Psoas muscle (tissue), 8 donors: ENCODE data around the gene AMBRA1. TPM values are rescaled to one million over a fixed set of nuclear protein-coding genes. Genes with fewer than 3 reads are reported as not detected.

ENCODE experiments used
- ATAC-seq, 4 donors: fragments of 200-7000 bp; cut with Tn5 transposase; one replicate each; pipeline ENCODE4 v1.9.1; 2020; ENCODE audit warnings: moderate library complexity in 3 of 4, mild to moderate bottlenecking in 2 of 4
- DNase-seq, 2 donors: peaks; one replicate each; pipeline ENCODE4 v3.0.0-alpha.2; 2020
- H3K27ac ChIP-seq: fragments of 200-600 bp; one replicate; pipeline ENCODE4 v1.8.0; 2022
- H3K27me3 ChIP-seq, 3 donors: fragments of 200-600 bp in 1 of 3; one replicate each; pipeline versions ENCODE4 v1.6.1 to v1.8.0; 2013 to 2022; ENCODE audit warnings: low read length in 2 of 3, mild to moderate bottlenecking in 2 of 3, moderate library complexity in 1 of 3; ENCODE audit not compliant: insufficient read depth in 3 of 3
- H3K36me3 ChIP-seq, 2 donors: fragments of 200-600 bp in 1 of 2; one replicate each; pipeline versions ENCODE4 v1.6.1 to v1.8.0; 2013 to 2022; ENCODE audit warnings: low read depth in 1 of 2, mild to moderate bottlenecking in 1 of 2, moderate library complexity in 1 of 2; ENCODE audit not compliant: insufficient read depth in 1 of 2
- H3K4me1 ChIP-seq: fragments of 200-600 bp; one replicate; pipeline ENCODE4 v1.8.0; 2022
- H3K4me3 ChIP-seq: fragments of 200-600 bp; one replicate; pipeline ENCODE4 v1.8.0; 2022; ENCODE audit warnings: mild to moderate bottlenecking
- H3K9me3 ChIP-seq: fragments of 200-600 bp; one replicate; pipeline ENCODE4 v1.8.0; 2022
- CTCF ChIP-seq: fragments of 200-600 bp; IDR thresholded peaks from one replicate; pipeline ENCODE4 v1.8.0; 2022; ENCODE audit warnings: antibody characterized with exemption
- WGBS, 3 donors: extraction: QIAGEN DNeasy Blood & Tissue Kit; methylation state at CpG; one replicate each; pipeline versions ENCODE4 v1.1.6 to v1.1.7; 2013; 5-methylcytosine and 5-hydroxymethylcytosine counted together
- intact Hi-C, 2 donors: fragments of 100-400 bp; cut with DNase I; formaldehyde crosslinking; loops; one replicate each; pipeline versions ENCODE4 v1.11.0 to v1.14.2; 2022
- polyA plus RNA-seq, 3 donors: library from polyadenylated mRNA; stranded (reverse); fragments of 200-250 nt; gene quantifications; one replicate each; pipeline ENCODE4 v1.2.3, GENCODE V29; 2013
- total RNA-seq, 4 donors: library from RNA; stranded (reverse); fragmentation: NEBNext Ultra II Directional in 2 of 4; extraction: Animal tissue kit (Norgen Biotek cat#: 25700) in 2 of 4; gene quantifications; one replicate each; pipeline versions ENCODE4 v1.2.1 to v1.2.4, GENCODE V29; 2021 to 2023
- donor health status: healthy with polysubstance abuse.
- donor health status: DM: no; HTN: no; CAD: no; lungs with moderate emphysema.
- donor health status: Bipolar disorder and iron deficiency.
- donor health status: healthy.
- donor health status: DM: yes; HTN: yes; CAD: no.
- donor health status: DM: no; HTN: no; CAD: no.
- donor health status: DM: no; HTN: no; CAD: no.
- donor health status: DM: yes; HTN: yes; CAD: no.

The AMBRA1 gene
- total and polyA plus RNA-seq, 7 donors: 5.1 to 23.5 (median 10.8) TPM

- Histone ChIP-seq H3K27me3 (no peaks in the 10 kb centered on the region), H3K9me3 (no peaks in the 10 kb centered on the region), H3K36me3 (no peaks in the 10 kb centered on the region), H3K4me3 (no peak overlapping the region), H3K27ac (no peak overlapping the region), H3K4me1 (peaks cover 32% of the 10 kb centered on the region)
- 96 to 100% (median 100%) methylated on average over 1 of the region's 1 CpG for WGBS, 3 donors
- DNase-seq (no peak), ATAC-seq (no peak)
- intact Hi-C loops: loop anchor here in 1 of 2 donors (5.0 kb wide), 1 partner anchor 422 kb away; no protein-coding TSS in a partner anchor
- no peak for TF ChIP-seq CTCF
Measured at GRCh38 chr11:46564459-46564858, 29.4 kb downstream of the AMBRA1 start.

- no peak for ATAC-seq
- no peak for TF ChIP-seq CTCF
- WGBS, 3 donors: 91 to 95% (median 92%) methylated on average over 5 of the region's 5 CpGs
Measured at GRCh38 chr11:46562527-46562926, 31.3 kb downstream of the AMBRA1 start.

GRCh38 chr11:46560300-46560991, 33.4 kb downstream of the AMBRA1 start:
- Histone ChIP-seq H3K27ac (peak overlapping the region; percentile 66), H3K4me1 (peaks cover 38% of the 10 kb centered on the region), H3K9me3 (no peaks in the 10 kb centered on the region), H3K36me3 (no peaks in the 10 kb centered on the region), H3K4me3 (peak overlapping the region; percentile 53), H3K27me3 (no peaks in the 10 kb centered on the region)
- intact Hi-C loops: loop anchor here in 1 of 2 donors (5.0 kb wide), 1 partner anchor 418 kb away; no protein-coding TSS in a partner anchor
- peak in 3 of 4 donors; percentile 49 to 64 (median 49) for ATAC-seq
- WGBS, 3 donors: 8 to 21% (median 10%) methylated on average over 6 of the region's 6 CpGs
- TF ChIP-seq CTCF: no peak
- DNase-seq: no peak

More at GRCh38 chr11:46562527-46562926, 31.3 kb downstream of the AMBRA1 start:
- no peaks in the 10 kb centered on the region for H3K27me3 ChIP-seq
- H3K36me3 ChIP-seq: no peaks in the 10 kb centered on the region
- H3K27ac ChIP-seq: no peak overlapping the region
- intact Hi-C loops: loop anchor here in 1 of 2 donors (5.0 kb wide), 1 partner anchor 420 kb away; no protein-coding TSS in a partner anchor
- no peak for DNase-seq
- H3K4me3 ChIP-seq: no peak overlapping the region
- no peaks in the 10 kb centered on the region for H3K9me3 ChIP-seq
- H3K4me1 ChIP-seq: peaks cover 29% of the 10 kb centered on the region

GRCh38 chr11:46559815-46560214, 34.0 kb downstream of the AMBRA1 start:
- Histone ChIP-seq H3K27ac (peak overlapping the region; percentile 66), H3K27me3 (no peaks in the 10 kb centered on the region), H3K36me3 (no peaks in the 10 kb centered on the region), H3K4me1 (peaks cover 38% of the 10 kb centered on the region), H3K4me3 (peak overlapping the region; percentile 53), H3K9me3 (no peaks in the 10 kb centered on the region)
- DNase-seq (no peak), ATAC-seq (no peak)
- intact Hi-C loops: loop anchor here (5.0 kb wide), 2 partner anchors 32 to 418 kb away; partner anchors contain the start of gene AMBRA1 (in 1 of the 2)
- 70 to 81% (median 80%) methylated on average over 1 of the region's 1 CpG for WGBS, 3 donors
- TF ChIP-seq CTCF: no peak
